Osteoblast (primary cell): ENCODE results near the gene ZFY. TPM values are rescaled to one million over a fixed set of nuclear protein-coding genes. Genes with fewer than 3 reads are reported as not detected.

Experiments used
- DNase-seq: peaks from one replicate; pipeline ENCODE4 v3.0.0; 2011; ENCODE audit warnings: low spot score, mixed read lengths; ENCODE audit not compliant: insufficient read length; ENCODE audit errors: missing footprints
- H2AFZ ChIP-seq: 2 replicates; pipeline ENCODE4 v1.6.0; 2011; ENCODE audit warnings: mild to moderate bottlenecking, low read length
- H3K27ac ChIP-seq: 2 replicates; pipeline ENCODE4 v1.5.1; 2011; ENCODE audit warnings: mild to moderate bottlenecking, low read depth, low read length, moderate library complexity
- H3K27me3 ChIP-seq: 2 replicates; pipeline ENCODE4 v1.6.0; 2012; ENCODE audit warnings: mild to moderate bottlenecking, control low read depth, inconsistent platforms, low read length, moderate library complexity; ENCODE audit not compliant: insufficient read depth
- H3K36me3 ChIP-seq: 2 replicates; pipeline ENCODE4 v1.5.1; 2011; ENCODE audit warnings: mild to moderate bottlenecking, low read length, control low read depth, moderate library complexity; ENCODE audit not compliant: insufficient read depth
- H3K4me1 ChIP-seq: 2 replicates; pipeline ENCODE4 v1.5.1; 2011; ENCODE audit warnings: mild to moderate bottlenecking, low read length, control low read depth, moderate library complexity; ENCODE audit not compliant: insufficient read depth
- H3K4me2 ChIP-seq: 2 replicates; pipeline ENCODE4 v1.6.0; 2011; ENCODE audit warnings: mild to moderate bottlenecking, low read length; ENCODE audit not compliant: insufficient read depth
- H3K4me3 ChIP-seq: fragments of 200-600 bp; sonication (generic); 3 replicates; pipeline ENCODE4 v1.5.1; 2012; ENCODE audit warnings: mild to moderate bottlenecking, low read length, inconsistent platforms; ENCODE audit not compliant: insufficient read depth
- H3K79me2 ChIP-seq: 2 replicates; pipeline ENCODE4 v1.6.0; 2012; ENCODE audit warnings: mild to moderate bottlenecking, low read length, control low read depth, inconsistent platforms; ENCODE audit not compliant: insufficient read depth
- H3K9me3 ChIP-seq: 2 replicates; pipeline ENCODE4 v1.5.1; 2011; ENCODE audit warnings: low read depth, low read length, control low read depth
- H4K20me1 ChIP-seq: 2 replicates; pipeline ENCODE4 v1.6.0; 2012; ENCODE audit warnings: mild to moderate bottlenecking, low read length, control low read depth; ENCODE audit not compliant: insufficient read depth
- total RNA-seq: library from RNA; depleted of rRNA; stranded (reverse); fragments of >200 nt; gene quantifications from 2 replicates; pipeline ENCODE4 v1.2.3, GENCODE V29; 2012
- TF ChIP-seq, protein P1 (sequence below): IDR thresholded peaks from 2 replicates; pipeline ENCODE4 v1.5.1; 2011; ENCODE audit warnings: mild to moderate bottlenecking, low read depth, low read length, moderate library complexity; ENCODE audit errors: extremely low read depth

Gene ZFY
- total RNA-seq, 1 donor = 21.7 TPM

DNA sequence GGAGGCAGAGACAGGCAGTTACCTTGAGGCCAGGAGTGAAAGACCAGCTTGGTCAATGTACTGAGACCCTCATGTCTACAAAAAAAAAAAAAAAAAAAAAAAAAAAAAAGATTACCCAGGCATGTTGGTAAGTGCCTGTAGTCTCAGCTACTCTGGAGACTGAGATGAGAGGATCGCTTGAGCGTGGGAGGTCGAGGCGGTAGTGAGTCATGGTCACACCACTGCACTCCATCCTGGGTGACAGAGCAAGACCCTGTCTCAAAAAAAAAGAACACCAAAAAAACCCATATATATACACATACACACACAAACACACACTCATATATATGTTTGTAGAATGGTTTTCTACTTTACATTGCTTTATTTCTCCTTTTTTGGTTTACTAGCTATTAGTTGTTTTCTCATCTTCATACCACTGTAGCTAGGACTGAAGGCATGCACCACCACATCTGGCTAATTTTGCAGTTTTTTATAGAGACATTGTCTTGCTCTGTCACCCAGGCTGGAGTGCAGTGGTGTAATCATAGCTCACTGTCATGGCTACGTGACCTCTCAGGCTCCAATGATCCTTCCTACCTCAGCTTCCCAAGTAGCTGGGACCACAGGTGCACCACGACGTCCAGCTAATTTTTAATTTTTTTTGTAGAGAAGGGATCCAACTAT is 14.5 kb downstream of the ZFY start:
- H3K36me3 ChIP-seq = no peaks in the 10 kb centered on the region
- H3K9me3 ChIP-seq = no peaks in the 10 kb centered on the region
- H4K20me1 ChIP-seq = no peaks in the 10 kb centered on the region
- DNase-seq = no peak
- H2AFZ ChIP-seq = no peak overlapping the region
- no peak overlapping the region for H3K4me3 ChIP-seq
- no peaks in the 10 kb centered on the region for H3K79me2 ChIP-seq
- H3K4me1 ChIP-seq = no peaks in the 10 kb centered on the region
- no peak overlapping the region for H3K4me2 ChIP-seq
- TF ChIP-seq, protein P1, sequence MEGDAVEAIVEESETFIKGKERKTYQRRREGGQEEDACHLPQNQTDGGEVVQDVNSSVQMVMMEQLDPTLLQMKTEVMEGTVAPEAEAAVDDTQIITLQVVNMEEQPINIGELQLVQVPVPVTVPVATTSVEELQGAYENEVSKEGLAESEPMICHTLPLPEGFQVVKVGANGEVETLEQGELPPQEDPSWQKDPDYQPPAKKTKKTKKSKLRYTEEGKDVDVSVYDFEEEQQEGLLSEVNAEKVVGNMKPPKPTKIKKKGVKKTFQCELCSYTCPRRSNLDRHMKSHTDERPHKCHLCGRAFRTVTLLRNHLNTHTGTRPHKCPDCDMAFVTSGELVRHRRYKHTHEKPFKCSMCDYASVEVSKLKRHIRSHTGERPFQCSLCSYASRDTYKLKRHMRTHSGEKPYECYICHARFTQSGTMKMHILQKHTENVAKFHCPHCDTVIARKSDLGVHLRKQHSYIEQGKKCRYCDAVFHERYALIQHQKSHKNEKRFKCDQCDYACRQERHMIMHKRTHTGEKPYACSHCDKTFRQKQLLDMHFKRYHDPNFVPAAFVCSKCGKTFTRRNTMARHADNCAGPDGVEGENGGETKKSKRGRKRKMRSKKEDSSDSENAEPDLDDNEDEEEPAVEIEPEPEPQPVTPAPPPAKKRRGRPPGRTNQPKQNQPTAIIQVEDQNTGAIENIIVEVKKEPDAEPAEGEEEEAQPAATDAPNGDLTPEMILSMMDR = no peak
- no peak overlapping the region for H3K27ac ChIP-seq
- no peaks in the 10 kb centered on the region for H3K27me3 ChIP-seq

DNA sequence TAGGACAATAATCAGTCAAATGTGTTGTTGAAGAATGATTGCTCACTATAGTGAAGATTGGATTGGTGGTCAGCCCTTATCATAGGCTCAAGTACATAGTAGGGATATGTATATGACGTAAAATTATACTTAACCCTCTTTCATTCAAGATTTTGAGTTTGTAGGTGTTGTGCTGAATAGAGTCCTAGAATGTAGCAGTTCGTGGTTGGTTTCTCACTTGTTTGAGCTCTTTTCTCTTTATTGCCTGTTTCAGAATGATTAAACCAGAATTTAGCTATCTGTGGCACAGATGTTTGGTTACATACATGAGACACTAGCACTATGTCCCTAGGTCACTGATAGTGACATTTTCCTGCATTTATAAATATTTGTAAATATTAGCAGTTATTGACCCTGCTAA is 15.5 kb downstream of the ZFY start:
- Histone ChIP-seq H3K9me3 (no peaks in the 10 kb centered on the region), H3K4me1 (no peaks in the 10 kb centered on the region), H3K4me2 (no peak overlapping the region), H3K27me3 (no peaks in the 10 kb centered on the region), H2AFZ (no peak overlapping the region), H3K79me2 (no peaks in the 10 kb centered on the region), H3K4me3 (no peak overlapping the region), H3K36me3 (no peaks in the 10 kb centered on the region), H4K20me1 (no peaks in the 10 kb centered on the region), H3K27ac (no peak overlapping the region)
- DNase-seq = no peak
- TF ChIP-seq, protein P1 = no peak

DNA sequence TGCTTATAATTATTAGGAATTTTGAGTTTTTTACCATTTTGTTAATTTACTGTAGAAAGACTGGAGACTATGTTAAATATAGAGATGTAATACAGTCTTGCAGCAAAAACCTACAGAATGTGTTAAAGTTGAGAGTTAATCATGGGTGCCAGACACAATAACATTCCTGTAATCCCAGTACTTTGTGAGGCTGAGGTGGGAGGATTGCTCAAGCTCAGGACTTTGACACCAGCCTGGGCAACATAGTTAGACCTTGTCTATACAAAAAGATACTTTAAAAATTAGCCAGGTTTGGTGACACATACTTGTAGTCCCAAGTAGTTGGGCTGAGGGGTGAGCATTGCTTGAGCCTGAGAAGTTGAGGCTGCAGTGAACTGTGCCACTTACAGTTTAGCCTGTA is 17.7 kb downstream of the ZFY start:
- H4K20me1 ChIP-seq = no peaks in the 10 kb centered on the region
- H3K27me3 ChIP-seq = no peaks in the 10 kb centered on the region
- no peaks in the 10 kb centered on the region for H3K4me1 ChIP-seq
- no peaks in the 10 kb centered on the region for H3K79me2 ChIP-seq
- H2AFZ ChIP-seq = no peak overlapping the region
- H3K4me3 ChIP-seq = no peak overlapping the region
- DNase-seq = no peak
- no peak overlapping the region for H3K4me2 ChIP-seq
- TF ChIP-seq, protein P1 = no peak
- no peak overlapping the region for H3K27ac ChIP-seq
- H3K36me3 ChIP-seq = no peaks in the 10 kb centered on the region
- no peaks in the 10 kb centered on the region for H3K9me3 ChIP-seq

DNA sequence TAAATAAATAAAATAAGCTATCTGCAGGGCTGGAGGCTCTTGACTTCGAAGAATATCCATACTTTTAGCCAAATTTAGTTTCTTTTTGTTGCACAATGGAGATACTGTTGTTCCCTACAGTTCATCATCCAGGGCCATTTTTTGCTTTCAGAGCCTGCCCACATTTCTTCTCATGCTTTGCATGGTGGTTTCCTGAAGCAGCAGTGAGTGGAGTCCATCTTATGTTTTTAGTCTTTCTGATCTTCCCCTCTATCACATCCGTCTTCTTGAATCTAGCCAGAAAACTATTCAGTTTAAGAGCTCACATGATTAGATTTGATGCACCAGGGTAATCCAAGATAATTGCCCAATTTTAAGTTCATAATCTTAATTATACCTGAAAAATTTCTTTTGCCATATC is 19.6 kb downstream of the ZFY start:
- no peak overlapping the region for H2AFZ ChIP-seq
- no peak for DNase-seq
- H3K79me2 ChIP-seq = no peaks in the 10 kb centered on the region
- no peak overlapping the region for H3K4me3 ChIP-seq
- no peaks in the 10 kb centered on the region for H3K4me1 ChIP-seq
- H3K36me3 ChIP-seq = no peaks in the 10 kb centered on the region
- TF ChIP-seq, protein P1 = no peak
- no peak overlapping the region for H3K4me2 ChIP-seq
- no peaks in the 10 kb centered on the region for H3K27me3 ChIP-seq
- H3K27ac ChIP-seq = no peak overlapping the region
- H4K20me1 ChIP-seq = no peaks in the 10 kb centered on the region
- H3K9me3 ChIP-seq = no peaks in the 10 kb centered on the region
